H4 (cell line): ENCODE data around the gene NCKAP5. TPM values are rescaled to one million over a fixed set of nuclear protein-coding genes. Genes with fewer than 3 reads are reported as not detected.
A peak's percentile ranks its signal among the peaks of the same experiment; 100 is the strongest.
"Not testable (repeated sequence)": the region's sequence is repeated elsewhere in the genome, so short reads cannot be mapped to it uniquely, and the experiment has no call there.

Experiments
- DNase-seq: peaks from one replicate; pipeline ENCODE4 v3.0.0-alpha.2; 2015; ENCODE audit warnings: low spot score
- total RNA-seq: library from RNA; depleted of rRNA; stranded (reverse); fragments of >200 nt; shearing (Covaris generic); gene quantifications from 2 replicates; pipeline ENCODE4 v1.2.3, GENCODE V29; 2014

NCKAP5 gene
- total RNA-seq, 1 experiment from 2014 or later = 1.0 TPM

- DNase-seq = no peak
These were observed 847.9 kb downstream of the NCKAP5 start for GRCh38 chr2:132720393-132720792.

- DNase-seq = no peak
These were observed 848.8 kb downstream of the NCKAP5 start for GRCh38 chr2:132719480-132719879.

DNA sequence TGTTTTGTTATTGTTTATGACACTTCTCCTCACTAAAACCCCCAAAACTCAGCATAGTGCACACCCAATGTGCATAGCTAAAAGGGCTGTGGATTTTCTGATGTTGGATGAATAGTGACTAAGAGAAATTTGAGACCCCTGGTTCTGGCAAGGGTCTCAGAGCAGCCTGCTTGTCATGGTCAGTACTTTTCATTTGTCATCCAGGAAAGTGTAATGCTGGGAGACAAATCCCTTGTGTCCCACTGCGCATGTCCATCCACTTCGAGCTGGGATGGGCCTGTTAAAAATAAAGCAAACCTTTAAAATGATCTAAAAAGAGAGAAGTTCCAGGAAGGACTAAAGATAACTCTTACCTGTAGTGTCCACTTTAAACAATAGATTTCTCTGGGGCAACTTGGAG is 851.3 kb downstream of the NCKAP5 start:
- DNase-seq = no peak

DNA sequence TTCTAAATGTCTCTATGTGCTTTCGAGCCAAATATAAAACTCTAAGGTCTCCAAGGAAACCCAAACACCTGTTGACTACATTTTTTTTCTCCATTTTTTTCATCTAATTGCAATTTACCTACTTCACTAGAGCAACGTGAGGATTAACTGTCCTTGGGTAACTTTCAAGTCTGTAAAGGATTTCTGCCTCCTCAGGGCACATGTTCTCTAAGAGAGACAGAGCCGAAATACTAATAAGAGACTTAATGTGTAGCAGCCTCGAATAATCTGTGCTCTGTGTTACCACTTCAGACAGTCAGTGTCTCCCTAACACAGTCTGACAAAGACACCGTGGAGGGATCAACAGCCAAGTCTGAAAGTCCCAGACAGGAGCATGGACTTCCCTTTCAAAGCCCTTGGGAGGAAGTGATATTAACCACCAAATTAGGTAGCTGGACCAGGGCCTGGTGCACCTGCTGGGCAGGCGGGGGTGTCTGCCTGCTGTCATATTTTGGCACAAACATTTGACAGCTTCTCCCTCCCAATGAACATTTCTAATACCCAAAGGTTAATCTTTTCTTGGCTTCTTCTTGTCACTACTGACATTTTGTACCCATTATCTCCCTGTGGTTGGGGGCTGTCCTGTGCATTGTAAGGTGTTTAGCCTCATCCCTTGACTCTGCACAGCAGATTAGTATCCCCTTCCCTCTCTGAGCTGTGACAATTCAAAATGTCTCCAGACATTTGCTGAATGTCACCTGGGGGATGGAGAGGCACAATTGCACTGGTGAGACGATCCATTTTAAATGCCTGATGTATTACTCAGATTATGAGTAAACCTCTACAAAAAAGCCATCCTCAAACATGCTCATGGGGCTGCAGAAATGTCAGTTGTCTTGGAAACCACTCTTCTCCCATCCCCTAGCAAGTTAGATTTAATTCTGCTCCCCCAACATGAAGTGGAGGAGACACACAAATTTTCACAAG is 852.6 kb downstream of the NCKAP5 start:
- DNase-seq = no peak

- no peak for DNase-seq
These were observed 864.9 kb downstream of the NCKAP5 start for GRCh38 chr2:132703396-132703795.

GRCh38 chr2:132701810-132702209 is 866.5 kb downstream of the NCKAP5 start:
- no peak for DNase-seq

- not testable (repeated sequence) for DNase-seq
These were observed 868.5 kb downstream of the NCKAP5 start for GRCh38 chr2:132699802-132700201.

DNA sequence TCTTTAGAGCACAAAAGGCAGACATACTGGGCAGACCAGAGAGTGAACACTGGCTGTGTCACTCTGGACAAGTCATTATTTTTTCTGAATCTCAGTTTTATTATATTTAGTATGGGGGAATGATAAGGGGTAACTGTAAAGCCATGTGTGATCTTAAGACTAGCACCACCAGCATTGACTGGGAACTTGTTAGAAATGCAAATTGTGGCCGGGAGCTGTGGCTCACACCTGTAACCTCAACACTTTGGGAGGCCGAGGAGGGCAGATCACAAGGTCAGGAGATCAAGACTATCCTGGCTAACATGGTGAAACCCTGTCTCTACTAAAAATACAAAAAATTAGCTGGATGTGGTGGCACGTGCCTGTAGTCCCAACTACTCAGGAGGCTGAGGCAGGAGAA is 869.9 kb downstream of the NCKAP5 start:
- DNase-seq = not testable (repeated sequence)

DNA sequence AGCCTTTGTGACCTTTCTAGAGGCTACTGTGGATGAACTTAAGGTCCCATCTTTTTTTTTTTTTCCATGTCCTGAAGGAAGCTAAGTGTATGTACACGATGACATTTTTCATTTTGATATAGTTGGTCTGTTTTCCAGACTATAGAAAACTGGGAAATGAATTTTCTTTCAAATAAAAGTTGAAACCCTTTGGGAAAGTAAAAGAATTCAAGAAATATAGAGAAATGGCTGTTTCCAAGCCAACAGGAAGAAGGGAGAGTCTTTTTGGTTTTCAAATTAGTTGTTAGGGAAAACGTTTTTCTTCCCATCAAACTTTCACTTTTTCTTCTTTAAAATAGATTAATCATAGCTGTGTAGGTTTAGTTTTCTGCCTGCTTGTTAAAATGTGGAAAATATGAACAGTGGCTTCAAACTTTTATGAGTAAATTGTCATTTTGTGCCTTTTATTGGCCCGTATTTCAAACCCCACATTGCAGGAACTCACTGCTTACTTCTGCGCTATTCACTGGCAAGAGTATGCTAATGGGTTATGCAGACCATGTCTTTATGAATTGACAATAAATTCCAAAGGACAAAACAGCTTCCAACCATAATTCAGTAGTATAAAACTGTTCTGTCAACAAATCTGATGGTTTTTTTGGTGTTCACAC is 870.6 kb downstream of the NCKAP5 start:
- DNase-seq = no peak

DNA sequence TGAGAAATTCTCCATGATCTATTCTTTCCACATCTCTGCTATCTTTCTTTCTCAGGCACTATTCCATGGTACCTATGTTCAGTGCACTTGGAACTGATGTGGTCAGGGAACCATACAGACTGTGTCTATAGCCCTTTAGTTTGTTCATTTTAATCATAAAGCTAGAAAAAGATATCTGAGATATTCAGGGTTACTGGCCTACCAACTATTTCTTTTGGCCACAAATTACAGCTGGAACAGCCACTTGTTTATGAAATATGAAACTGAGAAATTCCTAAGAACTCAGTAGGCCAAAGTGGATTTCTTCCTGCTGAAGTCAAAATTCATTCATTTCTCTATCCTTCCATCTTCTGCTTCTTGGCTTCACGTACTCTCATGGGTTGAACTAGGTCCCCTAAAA is 875.4 kb downstream of the NCKAP5 start:
- no peak for DNase-seq

GRCh38 chr2:132691556-132691955 is 876.7 kb downstream of the NCKAP5 start:
- no peak for DNase-seq

DNA sequence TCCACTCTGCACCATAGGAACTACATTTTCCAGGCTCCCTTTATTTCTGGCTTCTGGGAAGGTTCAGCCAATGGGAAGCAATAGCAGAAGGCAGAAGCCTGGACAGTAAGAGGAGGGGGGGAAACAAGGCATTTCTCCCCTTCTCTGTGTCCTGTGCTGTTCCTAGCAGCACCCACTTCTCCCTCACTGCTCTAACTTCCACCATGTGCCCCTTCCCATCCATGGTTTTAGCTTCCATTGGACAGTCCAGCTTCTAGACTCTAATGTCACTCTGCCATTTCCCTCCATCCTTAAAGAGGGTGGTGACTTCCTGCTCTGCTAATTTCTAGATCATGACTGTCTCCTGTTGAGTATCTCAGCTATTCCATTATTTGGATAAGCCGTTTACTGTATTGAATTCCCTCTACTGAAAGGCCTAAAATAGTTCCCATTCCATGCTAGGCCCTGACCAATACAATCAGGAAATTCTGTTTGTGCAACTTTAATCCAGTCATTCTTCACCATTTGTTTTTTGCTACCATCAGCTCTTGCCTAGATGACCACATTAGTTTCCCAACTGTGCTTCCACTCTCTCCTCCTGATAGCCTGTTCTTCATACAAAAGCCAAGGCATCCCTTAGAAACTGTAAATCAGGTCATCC is 877.5 kb downstream of the NCKAP5 start:
- no peak for DNase-seq

- no peak for DNase-seq
These were observed 886.5 kb downstream of the NCKAP5 start for GRCh38 chr2:132681766-132682165.

- DNase-seq = no peak
These were observed 887.7 kb downstream of the NCKAP5 start for GRCh38 chr2:132680544-132680943.

DNA sequence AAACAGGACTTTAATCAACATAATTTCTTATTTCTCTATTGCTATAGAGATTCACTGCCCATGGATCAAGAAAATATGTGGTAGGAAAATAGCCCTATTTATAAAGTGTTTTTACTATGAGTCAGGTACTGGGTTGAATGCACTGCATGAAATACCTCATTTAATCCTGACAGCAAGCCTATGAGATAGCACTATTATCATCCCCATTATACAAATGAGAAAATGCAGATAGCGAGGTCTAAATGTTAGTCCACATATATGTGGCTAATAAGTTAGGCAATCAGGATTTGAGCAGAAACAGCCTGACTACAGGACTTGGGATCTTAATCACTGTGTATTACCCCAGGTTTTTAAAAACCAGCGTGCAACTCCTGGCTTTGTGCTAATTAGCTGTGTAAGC is 889.8 kb downstream of the NCKAP5 start:
- DNase-seq = no peak

DNA sequence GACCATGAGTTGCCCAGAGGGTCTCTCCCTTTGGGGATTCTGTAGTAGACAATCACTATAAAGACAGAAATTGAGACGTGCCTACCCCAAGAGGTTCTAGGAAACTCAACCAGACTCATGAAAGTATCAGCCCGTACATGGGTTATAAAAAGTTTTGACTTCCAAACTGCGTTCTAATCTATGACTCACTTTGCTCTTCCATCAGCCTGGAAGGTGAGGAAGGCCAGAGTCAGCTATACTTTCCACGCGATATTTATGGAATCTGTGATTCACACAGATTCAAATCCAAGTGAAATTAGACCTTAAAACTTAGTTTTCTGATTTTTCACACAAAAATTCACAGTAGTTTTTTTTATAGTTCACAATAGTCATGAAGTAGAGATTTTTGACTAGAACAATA is 890.6 kb downstream of the NCKAP5 start:
- no peak for DNase-seq

DNA sequence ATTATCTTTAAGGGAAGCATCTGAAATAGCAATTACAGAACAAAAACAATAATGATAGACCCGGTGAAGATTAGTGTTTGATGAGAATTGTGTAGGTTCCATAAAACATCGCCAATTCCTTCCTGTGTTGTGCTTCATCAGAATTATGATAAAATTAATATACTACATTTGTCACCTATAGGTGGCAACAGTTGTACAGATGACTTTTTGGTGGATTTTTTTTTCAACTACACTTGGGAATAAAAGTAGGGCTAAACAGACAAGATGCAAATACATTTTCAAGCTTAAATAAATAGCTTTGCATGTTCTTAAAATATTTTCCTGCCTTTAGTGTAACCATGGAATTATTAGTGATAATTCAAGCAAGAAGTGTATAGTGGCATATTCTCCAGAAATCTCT is 891.3 kb downstream of the NCKAP5 start:
- no peak for DNase-seq

- peak; percentile 53 for DNase-seq
These were observed 897.0 kb downstream of the NCKAP5 start for GRCh38 chr2:132671151-132671835.

DNA sequence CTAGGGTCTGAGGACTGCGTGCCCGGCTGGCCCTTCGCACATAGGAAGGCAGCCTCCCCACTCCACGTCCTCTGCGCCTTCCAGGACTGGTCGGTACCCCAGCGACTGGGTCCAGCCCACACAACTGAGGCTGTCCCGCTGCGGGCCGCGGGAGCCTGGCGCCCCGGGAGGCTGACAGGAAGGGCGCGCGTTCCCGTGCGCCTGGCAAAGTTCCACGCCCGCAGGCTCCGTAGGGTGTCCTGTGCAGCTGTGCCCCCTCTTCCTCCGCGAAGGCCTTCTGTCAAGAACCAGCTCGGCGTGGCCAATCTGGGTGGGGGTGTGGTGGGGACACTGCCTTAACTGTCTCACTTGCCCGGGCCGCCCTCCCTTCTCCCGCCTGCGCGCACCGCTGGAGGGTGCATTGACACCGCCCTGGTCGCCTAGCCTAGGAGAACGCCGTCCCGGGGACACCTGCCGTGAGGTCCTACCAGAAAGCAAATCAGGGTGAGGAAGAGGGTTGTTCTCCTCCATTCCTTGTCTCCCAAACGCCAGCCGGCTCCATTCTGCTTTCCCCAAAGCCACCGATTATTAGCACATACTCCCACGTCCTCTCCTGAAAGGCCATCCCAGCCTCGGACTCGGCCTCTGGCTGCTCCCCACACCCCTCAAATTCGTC is 897.6 kb downstream of the NCKAP5 start:
- peak; percentile 22 for DNase-seq

DNA sequence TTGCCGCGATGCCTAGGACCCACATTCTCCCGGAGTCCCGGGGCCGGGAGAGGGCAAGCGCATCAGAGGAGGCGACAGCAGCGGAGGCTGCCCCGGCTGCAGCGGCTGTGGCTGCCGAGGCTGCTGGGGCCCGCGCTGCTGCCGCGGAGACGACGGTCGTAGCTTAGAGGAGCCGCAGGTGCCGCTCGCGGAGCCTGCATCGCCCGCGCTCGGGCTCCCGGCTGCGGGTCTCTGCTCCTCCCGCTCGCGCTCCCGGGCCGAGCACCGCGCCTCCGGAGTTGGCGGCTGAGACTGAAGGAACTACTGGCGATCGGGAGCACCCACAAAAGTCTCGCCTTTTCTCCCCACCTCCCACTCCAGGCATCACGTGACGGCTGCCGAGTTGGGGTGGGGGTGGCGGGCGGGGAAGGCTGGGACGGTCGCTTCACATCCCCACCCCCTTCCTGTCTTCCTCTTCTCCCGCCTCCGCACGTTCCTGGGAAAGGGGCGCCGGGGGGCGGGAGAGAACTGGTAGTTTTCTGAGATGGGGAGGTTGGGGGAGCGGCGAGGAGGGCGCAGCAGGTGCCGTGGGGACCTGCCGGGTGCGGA is 898.3 kb downstream of the NCKAP5 start, which contains the start of gene LYPD1:
Gene LYPD1, minus strand, starts transcription at position 298 of the 588 bp plus-strand sequence. Its CDS starts 273 bp downstream, at position 25.
- no peak for DNase-seq
